Naive thymus-derived CD8-positive, alpha-beta T cell (primary cell): Measurements from ENCODE around the gene RGSL1. TPM values are rescaled to one million over a fixed set of nuclear protein-coding genes. Genes with fewer than 3 reads are reported as not detected.

Experiments used
- ATAC-seq, 2 donors: fragments of 150-1000 bp; cut with Tn5 transposase in 1 of 2; sonication (Bioruptor Pico), chemical (Tn5 transposase) in 1 of 2; 1 replicate in 1 of 2; 2 replicates in 1 of 2; pipeline ENCODE4 v1.10.0; 2021; ENCODE audit warnings: mild to moderate bottlenecking in 2 of 2, moderate library complexity in 2 of 2
- POLR2A ChIA-PET: fragments of 350-600 bp; sonication (Branson Sonifier 250); formaldehyde crosslinking; loops from one replicate; lab custom pipeline; 2021; ENCODE audit warnings: antibody characterized with exemption; lab: Charles Lee
- DNase-seq, 10 donors: peaks; one replicate each; pipeline versions ENCODE4 v3.0.0 to v3.0.0-alpha.2; 2020 to 2022
- H3K27ac Mint-ChIP-seq, 10 donors: one replicate each; pipeline ENCODE4 v1.8.0; 2020 to 2022; ENCODE audit warnings: mild to moderate bottlenecking in 10 of 10, mixed read lengths in 10 of 10, moderate library complexity in 4 of 10, inconsistent platforms in 1 of 10
- H3K27me3 Mint-ChIP-seq, 5 donors: one replicate each; pipeline ENCODE4 v1.8.0; 2021 to 2022; ENCODE audit warnings: mixed read lengths in 5 of 5
- H3K36me3 Mint-ChIP-seq, 3 donors: one replicate each; pipeline ENCODE4 v1.8.0; 2020 to 2022; ENCODE audit warnings: mixed read lengths in 3 of 3, mild to moderate bottlenecking in 2 of 3, inconsistent platforms in 1 of 3
- H3K4me1 Mint-ChIP-seq, 4 donors: one replicate each; pipeline ENCODE4 v1.8.0; 2021 to 2022; ENCODE audit warnings: mixed read lengths in 4 of 4
- H3K4me3 Mint-ChIP-seq, 10 donors: one replicate each; pipeline ENCODE4 v1.8.0; 2020 to 2022; ENCODE audit warnings: mild to moderate bottlenecking in 10 of 10, mixed read lengths in 10 of 10, moderate library complexity in 6 of 10, inconsistent platforms in 1 of 10
- H3K9me3 Mint-ChIP-seq, 9 donors: one replicate each; pipeline ENCODE4 v1.8.0; 2020 to 2022; ENCODE audit warnings: mixed read lengths in 9 of 9, mild to moderate bottlenecking in 3 of 9, inconsistent platforms in 1 of 9, moderate library complexity in 1 of 9
- polyA plus RNA-seq, 3 donors: library from polyadenylated mRNA; unstranded; fragments of 300-500 nt; fragmentation: Illumina TruSeq; gene quantifications; one replicate each; pipeline ENCODE4 v1.2.3, GENCODE V29; 2021
- total RNA-seq, 8 experiments: library from RNA in 2 of 8; stranded (reverse) in 2 of 8; gene quantifications; one replicate each; pipeline ENCODE4 v1.2.3 and lab custom pipeline; 2021 to 2026

The RGSL1 gene
- total and polyA plus RNA-seq, 5 experiments from 2014 or later, result not detected

- H3K36me3 Mint-ChIP-seq, result no peaks in the 10 kb centered on the region
- no peak overlapping the region for H3K27ac Mint-ChIP-seq
- peaks cover 0 to 8% (median 2%) of the 10 kb centered on the region in 4 donors for H3K4me1 Mint-ChIP-seq
- peaks cover 10 to 36% (median 18%) of the 10 kb centered on the region in 5 donors for H3K27me3 Mint-ChIP-seq
- DNase-seq, result no peak
- POLR2A ChIA-PET, result no interaction called here
- no peak overlapping the region for H3K4me3 Mint-ChIP-seq
- H3K9me3 Mint-ChIP-seq, result peaks cover 0 to 2% (median 0%) of the 10 kb centered on the region in 9 donors
- ATAC-seq, result no peak
These were observed 3.7 kb downstream of the RGSL1 start for GRCh38 chr1:182453631-182454030.

DNA sequence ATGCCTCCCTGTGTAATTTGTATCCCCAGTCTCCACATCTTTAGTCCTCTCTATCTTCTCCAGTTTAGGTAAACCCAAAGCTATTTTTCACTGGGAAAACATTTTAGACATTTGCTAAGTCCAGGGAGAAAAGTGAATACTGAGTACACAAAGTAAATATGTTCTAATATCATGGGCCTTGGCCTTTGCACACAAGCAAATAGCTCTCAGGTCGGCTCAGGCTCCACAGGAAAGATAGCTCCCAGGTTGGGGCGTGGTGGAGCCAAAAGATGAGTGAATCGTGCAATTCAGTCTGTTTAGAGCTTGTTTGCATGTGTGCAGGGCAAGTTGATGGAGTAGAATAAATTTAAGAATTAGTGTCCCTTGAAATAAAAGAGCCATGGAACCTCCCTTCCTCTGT is 7.9 kb downstream of the RGSL1 start:
- ATAC-seq, result no peak
- Mint-ChIP-seq H3K9me3 (peaks cover 0 to 10% (median 0%) of the 10 kb centered on the region in 9 donors), H3K27ac (no peak overlapping the region), H3K27me3 (peaks cover 19 to 64% (median 31%) of the 10 kb centered on the region in 5 donors), H3K4me1 (peaks cover 0 to 4% (median 0%) of the 10 kb centered on the region in 4 donors), H3K36me3 (peaks cover 0 to 6% (median 2%) of the 10 kb centered on the region in 3 donors), H3K4me3 (no peak overlapping the region)
- DNase-seq, result no peak
- POLR2A ChIA-PET, result no interaction called here

- Mint-ChIP-seq H3K9me3 (peaks cover 0 to 26% (median 4%) of the 10 kb centered on the region in 9 donors), H3K27ac (no peak overlapping the region), H3K4me3 (no peak overlapping the region), H3K4me1 (peaks cover 0 to 4% (median 0%) of the 10 kb centered on the region in 4 donors), H3K36me3 (peaks cover 2 to 12% (median 2%) of the 10 kb centered on the region in 3 donors), H3K27me3 (peaks cover 16 to 50% (median 26%) of the 10 kb centered on the region in 5 donors)
- no peak for ATAC-seq
- no peak for DNase-seq
- POLR2A ChIA-PET, result no interaction called here
These were observed 10.0 kb downstream of the RGSL1 start for GRCh38 chr1:182459949-182460348.

GRCh38 chr1:182460550-182460951 is 10.6 kb downstream of the RGSL1 start:
- H3K36me3 Mint-ChIP-seq, result peaks cover 2 to 12% (median 2%) of the 10 kb centered on the region in 3 donors
- POLR2A ChIA-PET, result no interaction called here

DNA sequence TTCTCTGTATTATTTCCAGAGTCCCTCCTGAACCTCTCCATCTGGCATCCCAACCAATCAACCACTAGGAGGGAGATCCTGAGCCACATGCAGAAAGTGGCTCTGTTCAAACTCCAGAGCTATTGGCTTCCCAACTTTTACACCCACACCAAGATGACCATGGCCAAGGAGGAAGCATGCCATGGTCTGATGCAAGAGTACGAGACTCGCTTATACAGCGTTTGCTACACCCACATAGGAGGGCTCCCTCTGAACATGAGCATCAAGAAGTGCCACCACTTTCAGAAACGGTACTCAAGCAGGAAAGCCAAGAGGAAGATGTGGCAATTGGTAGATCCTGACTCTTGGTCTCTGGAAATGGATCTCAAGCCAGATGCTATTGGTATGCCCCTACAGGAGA is 23.6 kb downstream of the RGSL1 start:
- Mint-ChIP-seq H3K36me3 (peaks cover 0 to 11% (median 7%) of the 10 kb centered on the region in 3 donors), H3K4me3 (no peak overlapping the region), H3K27ac (no peak overlapping the region), H3K9me3 (peaks cover 4 to 38% (median 22%) of the 10 kb centered on the region in 9 donors), H3K4me1 (no peaks in the 10 kb centered on the region), H3K27me3 (peaks cover 6 to 33% (median 21%) of the 10 kb centered on the region in 5 donors)
- POLR2A ChIA-PET, result no interaction called here
- DNase-seq, result no peak
- no peak for ATAC-seq

More at GRCh38 chr1:182460550-182460951, 10.6 kb downstream of the RGSL1 start:
- Mint-ChIP-seq H3K4me1 (peaks cover 0 to 4% (median 0%) of the 10 kb centered on the region in 4 donors), H3K9me3 (peaks cover 0 to 26% (median 4%) of the 10 kb centered on the region in 9 donors), H3K4me3 (no peak overlapping the region), H3K27ac (no peak overlapping the region), H3K27me3 (peaks cover 14 to 44% (median 24%) of the 10 kb centered on the region in 5 donors)
- no peak for DNase-seq
- ATAC-seq, result no peak

DNA sequence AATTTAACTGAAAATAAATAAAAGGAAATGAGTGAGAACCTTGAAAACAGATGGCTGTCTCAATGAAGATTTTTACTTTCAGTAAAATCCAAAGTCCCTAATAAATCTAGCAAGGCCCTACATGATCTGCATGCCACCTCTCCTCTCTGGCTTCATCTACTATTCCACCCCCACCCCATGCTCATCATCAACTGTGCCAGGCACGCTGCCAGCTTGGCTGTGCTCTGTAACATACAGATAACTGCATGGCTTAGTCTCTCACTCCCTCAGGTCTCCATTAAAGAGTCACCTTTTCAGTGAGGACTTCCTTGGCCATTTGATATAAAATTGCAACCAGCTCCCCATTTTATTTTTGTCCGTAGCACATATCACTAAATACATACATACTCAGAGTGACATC is 26.7 kb downstream of the RGSL1 start:
- Mint-ChIP-seq H3K9me3 (peaks cover 8 to 38% (median 21%) of the 10 kb centered on the region in 9 donors), H3K4me1 (no peaks in the 10 kb centered on the region), H3K27ac (no peak overlapping the region), H3K27me3 (peaks cover 8 to 27% (median 12%) of the 10 kb centered on the region in 5 donors), H3K4me3 (no peak overlapping the region), H3K36me3 (peaks cover 0 to 18% (median 8%) of the 10 kb centered on the region in 3 donors)
- POLR2A ChIA-PET, result no interaction called here
- ATAC-seq (no peak), DNase-seq (no peak)

GRCh38 chr1:182478238-182478637 is 28.3 kb downstream of the RGSL1 start:
- peaks cover 8 to 38% (median 21%) of the 10 kb centered on the region in 9 donors for H3K9me3 Mint-ChIP-seq
- ATAC-seq (no peak), DNase-seq (no peak)
- peaks cover 0 to 18% (median 8%) of the 10 kb centered on the region in 3 donors for H3K36me3 Mint-ChIP-seq
- POLR2A ChIA-PET, result no interaction called here
- H3K27ac Mint-ChIP-seq, result no peak overlapping the region
- no peak overlapping the region for H3K4me3 Mint-ChIP-seq
- peaks cover 0 to 5% (median 0%) of the 10 kb centered on the region in 4 donors for H3K4me1 Mint-ChIP-seq
- H3K27me3 Mint-ChIP-seq, result peaks cover 6 to 22% (median 12%) of the 10 kb centered on the region in 5 donors

DNA sequence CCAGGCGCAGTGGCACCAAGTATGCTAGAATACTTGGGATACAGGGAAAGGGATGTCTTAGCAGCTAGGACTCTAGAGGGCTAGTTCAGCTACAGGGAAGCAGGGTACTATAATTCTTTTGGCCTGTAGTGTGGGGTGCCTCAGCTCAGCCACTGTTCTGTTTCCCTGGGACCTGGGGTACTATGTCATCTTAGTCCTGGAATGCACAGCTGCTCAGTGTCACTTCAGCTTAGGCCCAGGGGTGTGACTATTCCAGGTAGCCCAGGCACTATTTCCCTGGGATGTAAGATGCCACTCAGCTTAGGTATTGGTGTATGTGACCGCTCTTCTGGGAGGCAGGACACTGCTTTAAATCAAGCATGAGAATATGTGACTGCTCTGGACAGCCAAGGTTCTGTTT is 34.1 kb downstream of the RGSL1 start:
- Mint-ChIP-seq H3K4me3 (no peak overlapping the region), H3K27ac (no peak overlapping the region), H3K4me1 (peaks cover 0 to 18% (median 0%) of the 10 kb centered on the region in 4 donors), H3K27me3 (peaks cover 2 to 14% (median 9%) of the 10 kb centered on the region in 5 donors), H3K9me3 (peaks cover under 1 to 21% (median 4%) of the 10 kb centered on the region in 9 donors), H3K36me3 (peaks cover 0 to 1% (median 0%) of the 10 kb centered on the region in 3 donors)
- DNase-seq (no peak), ATAC-seq (no peak)
- POLR2A ChIA-PET, result no interaction called here

- Mint-ChIP-seq H3K36me3 (no peaks in the 10 kb centered on the region), H3K4me3 (no peak overlapping the region), H3K9me3 (peaks cover 0 to 14% (median 2%) of the 10 kb centered on the region in 9 donors), H3K27ac (no peak overlapping the region), H3K27me3 (peaks cover 2 to 14% (median 9%) of the 10 kb centered on the region in 5 donors), H3K4me1 (peaks cover 0 to 18% (median 0%) of the 10 kb centered on the region in 4 donors)
- DNase-seq (peak in 1 of 10 donors; percentile 26), ATAC-seq (peak; percentile 25 to 42)
- POLR2A ChIA-PET, result no interaction called here
These were observed 34.7 kb downstream of the RGSL1 start for GRCh38 chr1:182484531-182485257.

- no peak overlapping the region for H3K27ac Mint-ChIP-seq
- peaks cover 1 to 14% (median 9%) of the 10 kb centered on the region in 5 donors for H3K27me3 Mint-ChIP-seq
- H3K9me3 Mint-ChIP-seq, result peaks cover 0 to 12% (median 0%) of the 10 kb centered on the region in 9 donors
- POLR2A ChIA-PET, result no interaction called here
- no peak for ATAC-seq
- no peak overlapping the region for H3K4me3 Mint-ChIP-seq
- peaks cover 0 to 18% (median 0%) of the 10 kb centered on the region in 4 donors for H3K4me1 Mint-ChIP-seq
- DNase-seq, result no peak
- H3K36me3 Mint-ChIP-seq, result no peaks in the 10 kb centered on the region
These were observed 35.9 kb downstream of the RGSL1 start for GRCh38 chr1:182485861-182486260.

GRCh38 chr1:182488803-182489202 is 38.9 kb downstream of the RGSL1 start:
- DNase-seq, result no peak
- ATAC-seq, result no peak
- Mint-ChIP-seq H3K27me3 (peaks cover 1 to 14% (median 9%) of the 10 kb centered on the region in 5 donors), H3K9me3 (no peaks in the 10 kb centered on the region), H3K27ac (no peak overlapping the region), H3K4me3 (no peak overlapping the region), H3K36me3 (no peaks in the 10 kb centered on the region), H3K4me1 (peaks cover 0 to 17% (median 0%) of the 10 kb centered on the region in 4 donors)
- POLR2A ChIA-PET, result no interaction called here

- H3K4me3 Mint-ChIP-seq, result no peak overlapping the region
- H3K27ac Mint-ChIP-seq, result no peak overlapping the region
- POLR2A ChIA-PET, result no interaction called here
- no peaks in the 10 kb centered on the region for H3K36me3 Mint-ChIP-seq
- DNase-seq (no peak), ATAC-seq (no peak)
- no peaks in the 10 kb centered on the region for H3K9me3 Mint-ChIP-seq
- H3K4me1 Mint-ChIP-seq, result peaks cover 0 to 5% (median 0%) of the 10 kb centered on the region in 4 donors
- H3K27me3 Mint-ChIP-seq, result peaks cover 1 to 10% (median 3%) of the 10 kb centered on the region in 5 donors
These were observed 43.1 kb downstream of the RGSL1 start for GRCh38 chr1:182493063-182493462.

GRCh38 chr1:182495002-182495401 is 45.1 kb downstream of the RGSL1 start:
- ATAC-seq, result no peak
- POLR2A ChIA-PET, result no interaction called here
- DNase-seq, result no peak
- no peak overlapping the region for H3K4me3 Mint-ChIP-seq
- peaks cover 0 to 7% (median 1%) of the 10 kb centered on the region in 5 donors for H3K27me3 Mint-ChIP-seq
- no peak overlapping the region for H3K27ac Mint-ChIP-seq
- peaks cover 0 to 5% (median 0%) of the 10 kb centered on the region in 4 donors for H3K4me1 Mint-ChIP-seq
- H3K36me3 Mint-ChIP-seq, result no peaks in the 10 kb centered on the region
- no peaks in the 10 kb centered on the region for H3K9me3 Mint-ChIP-seq
